Measurements from ENCODE around the gene CLDN5.

CLDN5 gene

DNA sequence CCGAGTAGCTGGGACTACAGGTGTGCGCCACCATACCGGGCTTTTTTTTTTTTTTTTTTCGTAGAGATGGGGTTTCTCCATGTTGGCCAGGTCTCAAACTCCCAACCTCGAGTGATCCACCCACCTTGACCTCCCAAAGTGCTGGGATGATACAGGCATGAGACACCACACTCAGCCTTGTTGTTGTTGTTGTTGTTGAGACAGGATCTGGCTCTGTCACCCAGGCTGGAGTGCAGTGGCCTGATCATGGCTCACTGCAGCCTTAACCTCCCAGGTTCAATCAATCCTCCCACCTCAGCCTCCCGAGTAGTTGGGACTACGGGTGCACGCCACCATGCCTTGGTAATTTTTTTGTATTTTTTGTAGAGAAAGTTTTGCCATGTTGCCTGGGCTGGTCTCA lies 23.4 kb upstream of the CLDN5 start:
- Histone ChIP-seq H2BK12ac (ENCODE audit: low read length in 2 of 2) (no peak overlapping the region), H3K4me1 (ENCODE audit: control insufficient read depth, insufficient read depth, low read depth, low read length) (no peaks in the 10 kb centered on the region), H4K91ac (ENCODE audit: low read length) (no peak overlapping the region), H3K27me3 (ENCODE audit: control insufficient read depth in 1 of 2, insufficient read depth in 1 of 2, low read length in 2 of 2) (peaks cover 14 to 41% of the 10 kb centered on the region in 2 experiments), H3K36me3 (ENCODE audit: control insufficient read depth in 1 of 2, insufficient read depth in 2 of 2, low read depth in 1 of 2, low read length in 2 of 2) (no peaks in the 10 kb centered on the region), H3K4me3 (ENCODE audit: insufficient read depth in 1 of 2, low read depth in 1 of 2, low read length in 2 of 2) (no peak overlapping the region), H3K27ac (ENCODE audit: low read length, poor library complexity, severe bottlenecking) (no peak overlapping the region), H3K4ac (ENCODE audit: low read depth in 1 of 2, low read length in 2 of 2) (no peak overlapping the region), H4K8ac (ENCODE audit: low read length) (no peak overlapping the region), H3K14ac (ENCODE audit: low read length in 2 of 2) (no peak overlapping the region), H3K18ac (ENCODE audit: low read depth in 1 of 2, low read length in 2 of 2) (no peak overlapping the region), H2AK5ac (ENCODE audit: low read length, severe bottlenecking) (no peak overlapping the region), H3K4me2 (ENCODE audit: low read length, poor library complexity, severe bottlenecking) (no peak overlapping the region), H2BK120ac (ENCODE audit: low read depth, low read length) (no peak overlapping the region), H3K9me3 (ENCODE audit: control insufficient read depth, low read length) (no peaks in the 10 kb centered on the region), H2AFZ (ENCODE audit: low read depth, low read length) (no peak overlapping the region), H2BK15ac (ENCODE audit: low read depth, poor library complexity, severe bottlenecking) (no peak overlapping the region), H3K79me1 (replicated peaks; ENCODE audit: low read length, poor library complexity, severe bottlenecking) (no peaks in the 10 kb centered on the region), H3K9ac (ENCODE audit: low read length) (no peak overlapping the region), H2BK5ac (ENCODE audit: low read depth, low read length, poor library complexity, severe bottlenecking) (no peak overlapping the region), H3K23ac (ENCODE audit: low read length in 2 of 2) (no peak overlapping the region)
- DNase-seq: no peak
- 94% methylated on average over 5 of the region's 8 CpGs for WGBS

DNA sequence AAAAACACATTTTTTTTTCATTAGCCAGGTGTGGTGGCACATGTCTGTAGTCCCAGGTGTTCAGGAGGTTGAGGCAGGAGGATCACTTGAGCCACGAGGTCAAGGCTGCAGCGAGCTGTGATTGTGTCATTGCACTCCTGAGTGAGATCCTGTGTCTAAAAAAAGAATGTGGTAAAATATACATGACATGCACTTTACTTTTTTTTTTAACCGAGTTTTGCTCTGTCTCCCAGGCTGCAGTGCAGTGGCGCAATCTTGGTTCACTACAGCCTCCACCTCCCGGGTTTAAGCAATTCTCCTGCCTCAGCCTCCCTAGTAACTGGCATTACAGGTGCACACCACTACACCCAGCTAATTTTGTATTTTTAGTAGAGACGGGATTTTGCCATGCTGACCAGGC lies 22.5 kb upstream of the CLDN5 start:
- Histone ChIP-seq H3K79me1 (replicated peaks; ENCODE audit: low read length, poor library complexity, severe bottlenecking) (no peaks in the 10 kb centered on the region), H3K27me3 (ENCODE audit: control insufficient read depth in 1 of 2, insufficient read depth in 1 of 2, low read length in 2 of 2) (peaks cover 14 to 42% of the 10 kb centered on the region in 2 experiments), H4K91ac (ENCODE audit: low read length) (no peak overlapping the region), H3K36me3 (ENCODE audit: control insufficient read depth in 1 of 2, insufficient read depth in 2 of 2, low read depth in 1 of 2, low read length in 2 of 2) (no peaks in the 10 kb centered on the region), H3K4me1 (ENCODE audit: control insufficient read depth, insufficient read depth, low read depth, low read length) (no peaks in the 10 kb centered on the region), H3K27ac (ENCODE audit: low read length, poor library complexity, severe bottlenecking) (no peak overlapping the region), H2BK12ac (ENCODE audit: low read length in 2 of 2) (no peak overlapping the region), H3K4ac (ENCODE audit: low read depth in 1 of 2, low read length in 2 of 2) (no peak overlapping the region), H3K9ac (ENCODE audit: low read length) (no peak overlapping the region), H2BK120ac (ENCODE audit: low read depth, low read length) (no peak overlapping the region), H3K23ac (ENCODE audit: low read length in 2 of 2) (no peak overlapping the region), H2BK5ac (ENCODE audit: low read depth, low read length, poor library complexity, severe bottlenecking) (no peak overlapping the region), H2AFZ (ENCODE audit: low read depth, low read length) (no peak overlapping the region), H4K8ac (ENCODE audit: low read length) (no peak overlapping the region), H2BK15ac (ENCODE audit: low read depth, poor library complexity, severe bottlenecking) (no peak overlapping the region), H3K18ac (ENCODE audit: low read depth in 1 of 2, low read length in 2 of 2) (no peak overlapping the region), H3K4me2 (ENCODE audit: low read length, poor library complexity, severe bottlenecking) (no peak overlapping the region), H3K14ac (ENCODE audit: low read length in 2 of 2) (no peak overlapping the region), H2AK5ac (ENCODE audit: low read length, severe bottlenecking) (no peak overlapping the region), H3K4me3 (ENCODE audit: insufficient read depth in 1 of 2, low read depth in 1 of 2, low read length in 2 of 2) (no peak overlapping the region), H3K9me3 (ENCODE audit: control insufficient read depth, low read length) (no peaks in the 10 kb centered on the region)
- DNase-seq: no peak
- 92% methylated on average over 4 of the region's 6 CpGs for WGBS

DNA sequence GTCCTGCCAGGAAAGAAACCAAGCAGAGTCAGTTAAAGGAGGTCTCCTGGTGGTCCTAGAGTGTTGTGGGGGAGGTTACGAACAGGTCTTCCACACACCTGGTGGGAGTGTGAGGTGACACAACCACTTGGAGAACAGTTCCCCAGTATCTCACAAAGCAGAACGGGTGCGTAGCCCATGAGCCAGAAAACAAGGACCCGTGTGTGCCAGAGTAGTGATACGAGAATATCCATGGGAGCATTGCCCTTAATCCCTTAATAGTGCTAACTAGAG lies 21.7 kb upstream of the CLDN5 start:
- H3K27ac ChIP-seq (ENCODE audit: low read length, poor library complexity, severe bottlenecking): no peak overlapping the region
- H3K14ac ChIP-seq (ENCODE audit: low read length in 2 of 2): peak overlapping the region in 1 of 2 experiments; percentile 46
- H3K4me1 ChIP-seq (ENCODE audit: control insufficient read depth, insufficient read depth, low read depth, low read length): no peaks in the 10 kb centered on the region
- H3K4me2 ChIP-seq (ENCODE audit: low read length, poor library complexity, severe bottlenecking): no peak overlapping the region
- WGBS: 92% methylated on average over 5 of the region's 5 CpGs
- DNase-seq: no peak
- H3K23ac ChIP-seq (ENCODE audit: low read length in 2 of 2): no peak overlapping the region
- H2AFZ ChIP-seq (ENCODE audit: low read depth, low read length): no peak overlapping the region
- H3K9ac ChIP-seq (ENCODE audit: low read length): no peak overlapping the region
- H3K27me3 ChIP-seq (ENCODE audit: control insufficient read depth in 1 of 2, insufficient read depth in 1 of 2, low read length in 2 of 2): peaks cover 14 to 42% of the 10 kb centered on the region in 2 experiments
- no peaks in the 10 kb centered on the region for H3K36me3 ChIP-seq (ENCODE audit: control insufficient read depth in 1 of 2, insufficient read depth in 2 of 2, low read depth in 1 of 2, low read length in 2 of 2)
- peak overlapping the region in 1 of 2 experiments; percentile 36 for H3K4me3 ChIP-seq (ENCODE audit: insufficient read depth in 1 of 2, low read depth in 1 of 2, low read length in 2 of 2)
- H2AK5ac ChIP-seq (ENCODE audit: low read length, severe bottlenecking): no peak overlapping the region
- no peak overlapping the region for H4K91ac ChIP-seq (ENCODE audit: low read length)
- no peak overlapping the region for H3K4ac ChIP-seq (ENCODE audit: low read depth in 1 of 2, low read length in 2 of 2)
- no peak overlapping the region for H2BK120ac ChIP-seq (ENCODE audit: low read depth, low read length)
- no peak overlapping the region for H2BK15ac ChIP-seq (ENCODE audit: low read depth, poor library complexity, severe bottlenecking)
- H3K79me1 ChIP-seq (replicated peaks; ENCODE audit: low read length, poor library complexity, severe bottlenecking): no peaks in the 10 kb centered on the region
- H2BK12ac ChIP-seq (ENCODE audit: low read length in 2 of 2): no peak overlapping the region
- no peaks in the 10 kb centered on the region for H3K9me3 ChIP-seq (ENCODE audit: control insufficient read depth, low read length)
- no peak overlapping the region for H2BK5ac ChIP-seq (ENCODE audit: low read depth, low read length, poor library complexity, severe bottlenecking)
- no peak overlapping the region for H4K8ac ChIP-seq (ENCODE audit: low read length)
- no peak overlapping the region for H3K18ac ChIP-seq (ENCODE audit: low read depth in 1 of 2, low read length in 2 of 2)

DNA sequence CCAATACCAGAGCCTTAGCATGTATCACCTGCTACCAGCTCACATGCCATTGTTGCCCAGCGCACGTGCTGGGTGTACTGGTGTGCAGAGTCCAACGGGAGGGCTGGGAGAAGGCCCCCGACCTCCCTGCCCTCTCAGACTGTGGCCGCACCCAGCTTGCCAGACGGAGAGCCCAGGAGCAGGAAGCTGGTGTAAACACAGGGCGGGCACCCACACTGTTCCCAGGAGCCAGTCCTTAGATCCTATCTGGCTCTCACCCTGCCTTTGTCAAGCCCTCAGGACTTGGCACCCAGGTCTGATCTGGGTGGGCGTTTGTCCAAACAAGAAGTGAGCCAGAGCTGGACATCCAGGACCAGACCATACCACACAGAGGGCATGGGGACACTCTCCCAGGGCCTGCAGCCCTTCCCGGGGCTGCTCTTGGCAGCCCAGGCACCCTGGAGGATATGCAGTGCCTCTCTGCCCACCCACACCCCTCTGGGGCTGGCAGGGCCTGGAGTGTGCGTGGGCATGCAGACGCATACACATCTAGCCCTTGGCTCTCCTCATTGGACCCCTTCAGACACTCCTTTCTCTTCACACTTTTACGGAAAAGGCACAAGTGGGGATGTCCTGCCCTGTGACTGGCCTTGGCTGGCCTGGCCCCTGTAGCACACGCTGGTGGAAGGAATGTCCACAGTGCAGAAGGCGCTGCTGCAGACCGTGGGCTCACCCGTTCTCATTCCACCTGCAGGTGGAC lies 19.9 kb upstream of the CLDN5 start:
- no peak overlapping the region for H3K23ac ChIP-seq (ENCODE audit: low read length in 2 of 2)
- no peak overlapping the region for H2BK120ac ChIP-seq (ENCODE audit: low read depth, low read length)
- no peak overlapping the region for H2AK5ac ChIP-seq (ENCODE audit: low read length, severe bottlenecking)
- no peak overlapping the region for H3K4ac ChIP-seq (ENCODE audit: low read depth in 1 of 2, low read length in 2 of 2)
- H3K9ac ChIP-seq (ENCODE audit: low read length): no peak overlapping the region
- WGBS: 82% methylated on average over 16 of the region's 16 CpGs
- H3K18ac ChIP-seq (ENCODE audit: low read depth in 1 of 2, low read length in 2 of 2): no peak overlapping the region
- H2AFZ ChIP-seq (ENCODE audit: low read depth, low read length): no peak overlapping the region
- H3K79me1 ChIP-seq (replicated peaks; ENCODE audit: low read length, poor library complexity, severe bottlenecking): no peaks in the 10 kb centered on the region
- peak overlapping the region in 1 of 2 experiments; percentile 79 for H3K14ac ChIP-seq (ENCODE audit: low read length in 2 of 2)
- no peak overlapping the region for H2BK12ac ChIP-seq (ENCODE audit: low read length in 2 of 2)
- no peak overlapping the region for H2BK5ac ChIP-seq (ENCODE audit: low read depth, low read length, poor library complexity, severe bottlenecking)
- H4K91ac ChIP-seq (ENCODE audit: low read length): no peak overlapping the region
- H3K36me3 ChIP-seq (ENCODE audit: control insufficient read depth in 1 of 2, insufficient read depth in 2 of 2, low read depth in 1 of 2, low read length in 2 of 2): no peaks in the 10 kb centered on the region
- H3K4me3 ChIP-seq (ENCODE audit: insufficient read depth in 1 of 2, low read depth in 1 of 2, low read length in 2 of 2): no peak overlapping the region
- no peak for DNase-seq
- peaks cover 14 to 41% of the 10 kb centered on the region in 2 experiments for H3K27me3 ChIP-seq (ENCODE audit: control insufficient read depth in 1 of 2, insufficient read depth in 1 of 2, low read length in 2 of 2)
- no peaks in the 10 kb centered on the region for H3K4me1 ChIP-seq (ENCODE audit: control insufficient read depth, insufficient read depth, low read depth, low read length)
- H3K4me2 ChIP-seq (ENCODE audit: low read length, poor library complexity, severe bottlenecking): no peak overlapping the region
- H3K9me3 ChIP-seq (ENCODE audit: control insufficient read depth, low read length): no peaks in the 10 kb centered on the region
- no peak overlapping the region for H2BK15ac ChIP-seq (ENCODE audit: low read depth, poor library complexity, severe bottlenecking)
- H3K27ac ChIP-seq (ENCODE audit: low read length, poor library complexity, severe bottlenecking): no peak overlapping the region
- no peak overlapping the region for H4K8ac ChIP-seq (ENCODE audit: low read length)
